ENCODE data around the gene ATP6V0C.

The ATP6V0C gene

DNA sequence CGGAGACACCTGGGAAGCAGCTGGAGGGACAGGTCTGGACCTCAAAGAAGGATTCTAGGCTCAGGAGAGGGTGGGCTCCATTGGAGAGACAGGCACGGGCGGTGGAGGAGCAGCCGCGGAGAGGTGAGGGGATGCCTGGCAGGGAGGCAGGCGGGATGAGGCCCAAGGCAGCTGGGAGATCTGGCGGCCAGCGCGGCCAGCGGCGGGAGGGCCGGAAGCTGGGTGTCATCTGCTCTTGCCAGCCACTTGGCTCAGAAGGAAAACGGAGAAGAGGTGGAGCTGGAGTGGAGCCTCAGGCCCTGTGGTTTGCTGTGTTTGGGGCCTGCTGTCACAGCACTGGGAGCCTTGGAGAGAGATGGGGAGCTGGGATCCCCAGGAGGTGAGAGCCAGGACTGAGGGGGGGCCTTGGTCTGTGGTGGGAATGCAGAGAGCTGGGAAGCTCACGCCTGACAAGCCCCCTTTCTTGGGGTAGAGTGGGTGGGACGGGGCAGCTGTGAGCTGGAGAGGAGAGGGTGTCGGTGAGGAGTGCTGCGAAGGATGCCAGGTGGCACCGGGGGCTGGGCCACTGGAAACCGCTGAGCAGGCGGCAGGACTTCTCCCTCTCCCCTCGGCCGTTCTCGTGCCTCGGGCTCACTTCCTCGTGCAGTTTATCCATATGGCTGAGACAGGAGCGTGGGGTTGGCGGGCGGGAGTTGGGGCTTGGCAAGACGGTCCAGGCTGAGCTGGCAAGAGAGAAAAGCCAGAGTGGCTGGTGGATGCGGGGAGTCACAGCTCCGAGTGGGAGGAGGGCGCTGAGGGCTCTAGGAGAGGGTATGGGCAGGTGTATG is 30.8 kb upstream of the ATP6V0C start:
- H3K4me3 Mint-ChIP-seq = no peak overlapping the region
- peaks cover 19% of the 10 kb centered on the region for H3K4me1 Mint-ChIP-seq (ENCODE audit: low read depth)
- H3K36me3 Mint-ChIP-seq (ENCODE audit: low read depth) = no peaks in the 10 kb centered on the region
- no peak overlapping the region for H3K27ac Mint-ChIP-seq
- no peaks in the 10 kb centered on the region for H3K9me3 Mint-ChIP-seq
- H3K27me3 Mint-ChIP-seq = no peaks in the 10 kb centered on the region

DNA sequence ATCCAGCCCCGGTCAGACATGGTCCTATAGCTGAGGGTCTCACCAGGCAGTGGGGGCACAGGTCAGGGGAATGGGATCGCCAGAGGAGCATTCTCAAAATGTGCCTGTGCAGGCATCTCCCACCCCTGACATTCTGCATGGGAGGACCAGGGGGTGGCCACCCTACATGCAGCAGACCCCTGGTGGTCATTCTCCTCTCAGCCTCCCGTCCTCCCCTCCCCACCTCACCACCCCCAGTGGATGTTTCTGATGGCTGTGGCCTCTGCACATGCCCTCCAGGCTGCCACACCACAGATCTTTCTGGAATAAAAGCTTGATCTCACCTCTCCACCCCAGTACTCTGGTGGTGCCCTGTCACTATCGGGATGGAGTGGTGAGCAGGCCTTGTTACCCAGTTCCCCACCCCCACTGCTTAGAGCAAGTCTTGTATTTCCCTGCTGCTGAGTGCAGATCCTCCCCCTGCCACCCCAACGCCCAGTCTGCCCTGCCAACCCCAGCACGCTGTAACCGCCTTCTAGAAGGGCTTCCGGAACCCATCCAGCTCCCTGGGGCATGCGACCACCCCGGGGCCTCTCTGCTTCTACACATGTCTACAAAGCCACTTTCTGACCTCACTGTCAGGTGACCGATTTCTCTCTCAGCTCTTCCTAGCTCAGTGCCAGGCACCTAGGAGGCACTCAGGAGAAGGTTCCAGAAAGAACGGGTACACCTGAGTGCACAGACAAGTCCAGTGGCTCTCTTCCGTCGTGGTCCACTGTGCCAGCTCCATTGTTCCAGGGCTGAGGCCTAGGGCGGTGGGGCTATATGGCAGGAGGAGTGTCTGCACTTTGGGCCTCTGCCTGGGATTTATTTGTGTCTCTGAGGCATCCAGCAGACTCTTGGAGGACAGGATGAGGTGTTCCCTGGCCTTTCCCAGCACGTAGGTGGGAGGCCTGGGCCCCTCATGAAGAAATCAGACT is 29.5 kb upstream of the ATP6V0C start:
- peaks cover 22% of the 10 kb centered on the region for H3K4me1 Mint-ChIP-seq (ENCODE audit: low read depth)
- no peaks in the 10 kb centered on the region for H3K27me3 Mint-ChIP-seq
- H3K4me3 Mint-ChIP-seq = no peak overlapping the region
- H3K9me3 Mint-ChIP-seq = no peaks in the 10 kb centered on the region
- H3K36me3 Mint-ChIP-seq (ENCODE audit: low read depth) = no peaks in the 10 kb centered on the region
- H3K27ac Mint-ChIP-seq = no peak overlapping the region

- H3K27ac Mint-ChIP-seq = no peak overlapping the region
- H3K4me3 Mint-ChIP-seq = no peak overlapping the region
- H3K27me3 Mint-ChIP-seq = no peaks in the 10 kb centered on the region
- H3K9me3 Mint-ChIP-seq = no peaks in the 10 kb centered on the region
- H3K4me1 Mint-ChIP-seq (ENCODE audit: low read depth) = peaks cover 22% of the 10 kb centered on the region
- H3K36me3 Mint-ChIP-seq (ENCODE audit: low read depth) = no peaks in the 10 kb centered on the region
Observed at GRCh38 chr16:2484898-2485508, 28.7 kb upstream of the ATP6V0C start.

DNA sequence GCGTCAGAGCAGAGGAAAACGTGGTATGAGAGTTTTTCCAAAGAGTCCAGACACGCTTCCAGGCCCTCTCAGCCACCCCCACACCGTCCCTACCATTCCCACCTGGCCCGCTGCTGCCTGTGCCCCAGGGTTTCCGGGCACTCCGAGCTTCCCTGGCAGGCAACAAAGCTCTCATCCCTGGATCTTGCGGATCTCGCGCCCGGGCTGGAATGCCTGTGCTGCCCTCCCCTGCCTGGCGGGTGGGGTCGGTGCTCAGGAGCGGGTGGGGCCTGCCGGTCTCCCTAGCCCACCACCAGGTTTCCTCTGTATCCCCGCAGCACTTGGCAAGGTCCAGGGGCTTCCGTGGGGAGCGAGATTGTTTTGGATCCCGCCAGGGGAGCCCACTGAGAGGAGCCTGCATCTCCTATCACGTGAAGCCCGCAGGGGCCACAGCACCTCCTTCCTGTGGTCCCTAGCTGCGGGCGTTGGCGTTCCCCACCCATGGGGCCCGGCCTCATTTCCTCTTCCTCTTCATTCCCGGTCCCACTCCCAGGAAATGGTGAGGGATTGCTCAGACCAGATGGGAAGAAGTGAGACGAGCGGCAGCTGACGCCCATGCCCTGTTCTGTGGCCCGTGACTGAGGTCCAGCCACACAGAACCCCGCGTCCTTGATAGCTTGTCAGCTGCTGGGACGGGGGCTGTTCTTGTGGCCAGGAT is 27.8 kb upstream of the ATP6V0C start:
- Mint-ChIP-seq H3K36me3 (ENCODE audit: low read depth) (no peaks in the 10 kb centered on the region), H3K9me3 (no peaks in the 10 kb centered on the region), H3K27me3 (no peaks in the 10 kb centered on the region), H3K4me1 (ENCODE audit: low read depth) (peaks cover 22% of the 10 kb centered on the region), H3K4me3 (no peak overlapping the region), H3K27ac (no peak overlapping the region)

DNA sequence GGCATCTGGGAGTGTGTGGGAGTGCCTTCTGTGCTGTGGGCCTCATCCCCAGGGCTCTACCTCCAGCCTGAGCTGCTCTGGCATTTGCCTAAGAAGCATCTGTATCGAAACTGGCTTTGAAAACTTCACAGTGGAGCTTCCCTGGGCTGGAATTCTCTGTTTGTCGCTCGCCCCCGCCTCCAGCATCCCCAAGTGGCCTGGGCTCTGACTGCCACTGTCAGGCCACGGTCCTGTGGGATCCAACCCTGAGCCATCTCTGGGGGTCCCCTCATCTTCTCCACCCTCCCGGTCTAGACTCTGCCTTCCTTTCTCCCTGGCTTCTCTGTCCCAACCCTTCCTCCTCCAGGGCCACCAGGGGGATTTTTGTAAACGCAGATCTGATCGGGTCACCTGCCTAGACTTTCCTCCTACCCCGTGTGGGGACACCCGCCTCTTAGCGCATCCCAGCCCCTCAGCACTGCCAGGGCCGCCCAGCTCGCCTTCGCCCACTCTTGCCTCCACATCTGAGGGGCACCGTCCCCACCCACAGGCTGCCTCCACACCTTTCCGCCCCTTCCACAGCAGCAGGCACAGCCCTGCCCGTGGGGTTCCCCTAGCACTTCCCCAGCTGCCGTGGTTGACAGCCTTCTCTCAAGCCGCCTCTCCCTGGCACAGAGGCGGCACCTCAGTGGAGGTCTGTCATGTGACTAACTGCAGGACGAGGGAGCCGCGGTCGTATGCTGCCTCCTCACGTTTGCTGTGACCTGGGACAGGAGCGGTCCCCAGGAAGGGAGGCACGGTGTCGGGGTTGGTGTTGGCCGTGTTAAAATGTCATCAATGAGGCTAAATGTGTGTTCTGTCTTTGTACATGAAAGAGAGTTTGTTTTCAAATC is 26.9 kb upstream of the ATP6V0C start:
- peak overlapping the region; percentile 77 for H3K27ac Mint-ChIP-seq
- peak overlapping the region; percentile 60 for H3K4me3 Mint-ChIP-seq
- H3K27me3 Mint-ChIP-seq = no peaks in the 10 kb centered on the region
- H3K36me3 Mint-ChIP-seq (ENCODE audit: low read depth) = no peaks in the 10 kb centered on the region
- H3K9me3 Mint-ChIP-seq = no peaks in the 10 kb centered on the region
- H3K4me1 Mint-ChIP-seq (ENCODE audit: low read depth) = peaks cover 22% of the 10 kb centered on the region

DNA sequence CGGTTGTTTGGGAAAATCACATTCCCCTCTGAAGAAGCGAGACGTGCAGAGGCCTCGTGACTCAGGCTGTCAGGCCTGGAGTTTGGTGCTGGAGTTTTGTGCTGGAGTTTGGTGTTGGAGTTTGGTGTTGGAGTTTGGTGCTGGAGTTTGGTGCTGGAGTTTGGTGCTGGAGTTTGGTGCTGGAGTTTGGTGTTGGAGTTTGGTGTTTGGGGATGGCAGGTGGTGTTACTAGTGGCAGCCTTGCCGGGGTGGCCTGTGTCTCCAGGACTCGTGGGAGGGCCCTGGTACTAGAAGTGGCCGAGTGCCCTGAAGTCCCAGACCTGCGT is 26.3 kb upstream of the ATP6V0C start:
- H3K4me1 Mint-ChIP-seq (ENCODE audit: low read depth) = peaks cover 22% of the 10 kb centered on the region
- no peaks in the 10 kb centered on the region for H3K36me3 Mint-ChIP-seq (ENCODE audit: low read depth)
- H3K27me3 Mint-ChIP-seq = no peaks in the 10 kb centered on the region
- no peaks in the 10 kb centered on the region for H3K9me3 Mint-ChIP-seq
- peak overlapping the region; percentile 77 for H3K27ac Mint-ChIP-seq
- H3K4me3 Mint-ChIP-seq = peak overlapping the region; percentile 60

DNA sequence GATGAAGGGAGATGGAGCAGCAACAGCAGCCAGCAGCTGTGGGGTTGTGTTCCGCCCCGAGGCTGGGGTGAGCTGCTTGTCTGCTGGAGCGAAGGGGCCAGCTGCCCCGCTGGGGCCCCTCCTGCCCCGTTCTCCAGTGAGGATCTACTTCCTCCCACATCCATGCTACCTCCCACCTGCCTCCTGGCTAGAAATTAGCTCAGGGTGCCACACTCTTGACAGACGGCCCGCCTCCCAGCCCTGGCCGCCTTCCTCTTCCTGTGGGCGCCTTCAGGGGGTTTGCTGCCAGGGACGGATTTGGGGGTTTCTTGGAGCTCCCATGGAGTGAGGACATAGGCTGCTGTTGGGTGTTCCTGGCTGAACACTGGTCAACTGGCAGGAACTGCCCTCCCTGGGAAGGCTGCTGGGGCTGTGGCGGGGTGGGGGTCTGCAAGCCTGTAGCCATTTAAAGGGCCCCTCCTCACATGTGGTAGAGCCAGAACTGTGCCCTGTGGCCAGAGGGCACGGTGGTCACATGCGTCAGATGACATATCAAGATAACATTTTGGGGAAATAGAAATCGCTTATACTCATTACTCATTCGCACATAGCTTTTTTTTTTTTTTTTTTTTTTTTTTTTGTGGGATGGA is 25.7 kb upstream of the ATP6V0C start:
- no peak overlapping the region for H3K4me3 Mint-ChIP-seq
- H3K4me1 Mint-ChIP-seq (ENCODE audit: low read depth) = peaks cover 22% of the 10 kb centered on the region
- H3K27me3 Mint-ChIP-seq = no peaks in the 10 kb centered on the region
- H3K9me3 Mint-ChIP-seq = no peaks in the 10 kb centered on the region
- H3K27ac Mint-ChIP-seq = no peak overlapping the region
- H3K36me3 Mint-ChIP-seq (ENCODE audit: low read depth) = no peaks in the 10 kb centered on the region

- H3K27me3 Mint-ChIP-seq = no peaks in the 10 kb centered on the region
- H3K27ac Mint-ChIP-seq = no peak overlapping the region
- H3K36me3 Mint-ChIP-seq (ENCODE audit: low read depth) = no peaks in the 10 kb centered on the region
- H3K4me3 Mint-ChIP-seq = no peak overlapping the region
- no peaks in the 10 kb centered on the region for H3K9me3 Mint-ChIP-seq
- H3K4me1 Mint-ChIP-seq (ENCODE audit: low read depth) = peaks cover 22% of the 10 kb centered on the region
Observed at GRCh38 chr16:2489581-2489980, 24.2 kb upstream of the ATP6V0C start.

GRCh38 chr16:2490190-2491105 is 23.3 kb upstream of the ATP6V0C start:
- no peaks in the 10 kb centered on the region for H3K36me3 Mint-ChIP-seq (ENCODE audit: low read depth)
- no peaks in the 10 kb centered on the region for H3K9me3 Mint-ChIP-seq
- no peak overlapping the region for H3K4me3 Mint-ChIP-seq
- H3K27ac Mint-ChIP-seq = no peak overlapping the region
- no peaks in the 10 kb centered on the region for H3K27me3 Mint-ChIP-seq
- peaks cover 22% of the 10 kb centered on the region for H3K4me1 Mint-ChIP-seq (ENCODE audit: low read depth)

DNA sequence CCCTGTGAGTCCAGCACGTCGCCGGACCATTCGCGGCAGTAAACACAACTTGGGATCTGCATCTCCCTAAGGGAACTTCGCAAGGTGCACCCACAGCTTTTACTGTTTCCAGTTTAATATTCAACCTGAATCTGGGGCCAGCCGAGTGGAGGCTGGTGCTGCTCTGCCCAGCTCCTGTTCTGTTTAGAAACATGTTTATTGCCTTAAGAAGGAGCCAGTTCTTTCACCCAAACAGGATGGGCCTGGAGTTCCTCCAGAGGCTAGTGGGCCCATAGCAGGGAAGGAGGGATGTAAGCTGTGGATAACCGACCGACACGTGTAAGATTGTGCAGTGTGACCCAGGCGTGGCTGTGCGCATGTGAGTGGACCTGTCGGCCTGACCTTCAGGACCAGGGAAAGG is 21.5 kb upstream of the ATP6V0C start:
- no peaks in the 10 kb centered on the region for H3K9me3 Mint-ChIP-seq
- H3K27ac Mint-ChIP-seq = no peak overlapping the region
- peaks cover 10% of the 10 kb centered on the region for H3K4me1 Mint-ChIP-seq (ENCODE audit: low read depth)
- H3K27me3 Mint-ChIP-seq = no peaks in the 10 kb centered on the region
- H3K4me3 Mint-ChIP-seq = no peak overlapping the region
- H3K36me3 Mint-ChIP-seq (ENCODE audit: low read depth) = peaks cover under 1% of the 10 kb centered on the region

DNA sequence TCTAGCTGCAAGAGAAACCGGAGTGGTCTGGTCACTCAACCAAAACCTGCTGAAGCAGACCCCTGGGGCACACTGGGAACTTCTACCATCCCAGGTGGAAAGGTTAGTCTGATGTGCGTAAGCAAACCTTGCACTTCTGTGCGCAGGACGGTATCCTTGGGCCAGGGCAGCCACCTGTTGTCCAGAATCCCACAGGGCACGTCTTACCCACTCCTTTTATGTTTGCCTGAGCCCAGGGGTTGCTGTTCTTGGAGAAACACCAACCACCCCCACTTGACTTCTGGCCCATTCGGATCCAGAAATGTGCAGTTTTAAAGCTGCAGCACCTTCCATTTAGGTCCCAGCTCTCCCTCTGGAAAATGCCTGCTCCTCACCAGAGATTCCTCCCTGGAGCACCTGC is 20.1 kb upstream of the ATP6V0C start:
- H3K4me3 Mint-ChIP-seq = no peak overlapping the region
- no peaks in the 10 kb centered on the region for H3K4me1 Mint-ChIP-seq (ENCODE audit: low read depth)

DNA sequence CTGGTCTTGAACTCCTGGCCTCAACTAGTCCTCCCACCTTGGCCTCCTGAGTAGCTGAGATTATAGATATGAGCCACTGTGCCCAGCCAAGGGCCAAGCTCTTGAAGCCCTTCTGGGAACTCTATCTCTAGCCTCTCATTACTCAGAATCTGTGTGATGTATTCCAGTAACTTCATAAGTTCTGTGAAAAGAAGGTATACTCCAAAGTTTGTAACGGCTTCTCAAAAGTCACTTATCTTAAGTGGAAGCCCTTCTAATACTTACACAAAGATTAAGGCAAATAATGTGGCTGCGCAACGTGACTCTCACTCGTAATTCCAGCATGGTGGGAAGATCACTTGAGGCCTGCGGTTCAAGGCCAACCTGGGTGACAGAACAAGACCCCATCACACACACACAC is 19.1 kb upstream of the ATP6V0C start:
- peaks cover 8% of the 10 kb centered on the region for H3K36me3 Mint-ChIP-seq (ENCODE audit: low read depth)
- no peaks in the 10 kb centered on the region for H3K4me1 Mint-ChIP-seq (ENCODE audit: low read depth)
- no peak overlapping the region for H3K4me3 Mint-ChIP-seq
- H3K9me3 Mint-ChIP-seq = no peaks in the 10 kb centered on the region
- no peak overlapping the region for H3K27ac Mint-ChIP-seq
- no peaks in the 10 kb centered on the region for H3K27me3 Mint-ChIP-seq

More for the DNA sequence above, 20.1 kb upstream of the ATP6V0C start:
- Mint-ChIP-seq H3K27ac (no peak overlapping the region), H3K9me3 (no peaks in the 10 kb centered on the region), H3K27me3 (no peaks in the 10 kb centered on the region), H3K36me3 (ENCODE audit: low read depth) (peaks cover 8% of the 10 kb centered on the region)

GRCh38 chr16:2495041-2495440 is 18.7 kb upstream of the ATP6V0C start:
- no peak overlapping the region for H3K4me3 Mint-ChIP-seq
- no peaks in the 10 kb centered on the region for H3K4me1 Mint-ChIP-seq (ENCODE audit: low read depth)
- H3K27ac Mint-ChIP-seq = no peak overlapping the region
- H3K27me3 Mint-ChIP-seq = no peaks in the 10 kb centered on the region
- peaks cover 8% of the 10 kb centered on the region for H3K36me3 Mint-ChIP-seq (ENCODE audit: low read depth)
- H3K9me3 Mint-ChIP-seq = no peaks in the 10 kb centered on the region
